ENCODE results near the gene PVALB. TPM values are rescaled to one million over a fixed set of nuclear protein-coding genes. Genes with fewer than 3 reads are reported as not detected.
A peak's percentile ranks its signal among the peaks of the same experiment; 100 is the strongest.
"Not testable (repeated sequence)": the region's sequence is repeated elsewhere in the genome, so short reads cannot be mapped to it uniquely, and the experiment has no call there.

PVALB gene
- total RNA-seq, 2 donors from 2014 or later: not detected

DNA sequence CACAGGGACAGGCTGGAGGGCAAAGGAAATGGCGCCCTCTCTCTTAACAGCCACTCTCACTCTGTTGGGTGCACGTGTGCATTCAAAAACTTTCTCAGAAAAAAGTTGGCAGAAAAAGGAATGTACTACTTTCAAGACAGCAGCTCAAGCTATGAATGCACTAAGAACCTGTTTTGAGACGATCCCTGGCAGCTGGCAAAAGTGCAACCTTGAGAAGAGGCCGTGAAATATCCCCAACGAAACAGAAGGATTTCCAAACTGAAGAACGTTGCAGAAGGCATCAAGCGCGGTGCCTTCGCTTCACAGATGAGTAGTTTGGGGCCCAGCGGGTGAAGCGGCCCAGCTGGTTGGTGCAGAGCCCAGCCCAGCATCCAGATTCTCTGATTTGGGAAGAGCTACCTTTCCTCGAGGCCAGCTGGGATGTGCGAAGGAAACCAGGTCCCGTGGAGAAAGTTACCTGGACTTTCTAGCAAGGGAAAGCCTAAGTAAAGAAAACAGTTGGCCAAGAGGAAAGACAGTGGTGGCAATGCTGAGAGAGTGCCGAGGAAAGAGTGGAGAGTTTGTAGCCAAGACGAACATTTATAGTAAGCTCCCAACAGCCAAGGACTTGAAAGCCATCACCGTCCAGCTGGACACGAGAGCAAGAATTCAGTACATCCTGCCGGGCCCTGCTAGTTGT lies 57.2 kb downstream of the PVALB start:
- peaks cover 0 to 4% of the 10 kb centered on the region in 2 donors for H3K4me1 Mint-ChIP-seq (ENCODE audit: low read depth in 2 of 2)
- no peak for DNase-seq (ENCODE audit: low spot score)
- H3K4me3 Mint-ChIP-seq: no peak overlapping the region
- peaks cover 4 to 8% of the 10 kb centered on the region in 2 donors for H3K27me3 Mint-ChIP-seq
- no peaks in the 10 kb centered on the region for H3K9me3 Mint-ChIP-seq
- ATAC-seq: no peak
- H3K27ac Mint-ChIP-seq: no peak overlapping the region
- H3K36me3 Mint-ChIP-seq: no peaks in the 10 kb centered on the region

- ATAC-seq (no peak), DNase-seq (ENCODE audit: low spot score) (no peak)
- Mint-ChIP-seq H3K27me3 (peaks cover 4 to 8% of the 10 kb centered on the region in 2 donors), H3K36me3 (no peaks in the 10 kb centered on the region), H3K4me3 (no peak overlapping the region), H3K9me3 (no peaks in the 10 kb centered on the region), H3K4me1 (ENCODE audit: low read depth in 2 of 2) (peaks cover 0 to 4% of the 10 kb centered on the region in 2 donors), H3K27ac (no peak overlapping the region)
Observed at GRCh38 chr22:36758792-36759271, 58.0 kb downstream of the PVALB start.

- H3K27me3 Mint-ChIP-seq: peaks cover 11 to 16% of the 10 kb centered on the region in 2 donors
- DNase-seq (ENCODE audit: low spot score) (peak; percentile 76), ATAC-seq (peak; percentile 75 to 80)
- H3K4me3 Mint-ChIP-seq: no peak overlapping the region
- no peak overlapping the region for H3K27ac Mint-ChIP-seq
- no peaks in the 10 kb centered on the region for H3K36me3 Mint-ChIP-seq
- H3K4me1 Mint-ChIP-seq (ENCODE audit: low read depth in 2 of 2): peaks cover 0 to 4% of the 10 kb centered on the region in 2 donors
- no peaks in the 10 kb centered on the region for H3K9me3 Mint-ChIP-seq
Observed at GRCh38 chr22:36757668-36758211, 59.1 kb downstream of the PVALB start.

DNA sequence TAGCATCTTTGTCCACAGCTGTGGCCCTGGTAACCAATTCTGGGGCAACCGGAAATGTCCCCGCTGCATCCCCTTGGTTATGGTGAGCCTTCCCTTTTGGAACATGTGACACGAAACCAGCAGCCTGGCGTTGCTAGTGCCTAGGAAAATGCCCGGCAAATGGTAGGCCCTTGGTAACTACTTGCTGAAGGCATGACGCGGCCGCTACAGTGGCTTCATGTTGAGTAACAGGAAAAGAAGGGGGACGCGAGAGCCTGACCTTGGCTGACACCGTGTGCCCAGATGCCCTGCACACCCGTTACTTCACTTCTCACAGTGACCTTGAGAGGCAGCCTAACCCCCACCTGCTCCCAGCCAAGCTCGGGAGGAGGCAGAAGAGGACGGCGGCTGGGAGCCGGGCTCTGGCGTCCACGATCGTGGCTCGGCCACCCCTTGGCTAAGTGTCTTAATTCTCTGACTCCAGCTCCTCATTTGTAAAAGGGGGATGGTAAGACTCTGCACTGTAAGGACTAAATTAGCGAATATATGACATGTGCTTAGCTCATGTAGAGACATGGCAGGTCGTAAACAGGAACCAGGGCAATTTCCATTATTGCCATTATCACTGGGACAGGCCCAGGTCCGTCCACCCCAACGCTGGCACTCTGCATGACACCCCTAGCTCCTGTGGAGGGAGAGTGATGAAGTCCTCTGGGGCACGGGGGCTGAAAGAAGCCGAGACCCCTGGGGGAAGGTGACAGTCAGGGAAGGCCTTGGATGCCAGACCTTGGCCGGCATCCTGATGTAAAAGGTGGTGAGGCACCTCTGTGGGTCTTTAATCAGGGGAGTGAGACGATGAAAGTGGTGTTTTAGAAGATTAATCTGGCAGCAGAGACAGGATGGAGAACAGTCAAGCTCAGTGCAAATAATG lies 59.8 kb downstream of the PVALB start:
- DNase-seq (ENCODE audit: low spot score): peak; percentile 37
- Mint-ChIP-seq H3K4me1 (ENCODE audit: low read depth in 2 of 2) (peaks cover 0 to 4% of the 10 kb centered on the region in 2 donors), H3K36me3 (no peaks in the 10 kb centered on the region), H3K27me3 (peaks cover 15 to 19% of the 10 kb centered on the region in 2 donors), H3K4me3 (no peak overlapping the region), H3K9me3 (no peaks in the 10 kb centered on the region), H3K27ac (no peak overlapping the region)
- ATAC-seq: no peak

DNA sequence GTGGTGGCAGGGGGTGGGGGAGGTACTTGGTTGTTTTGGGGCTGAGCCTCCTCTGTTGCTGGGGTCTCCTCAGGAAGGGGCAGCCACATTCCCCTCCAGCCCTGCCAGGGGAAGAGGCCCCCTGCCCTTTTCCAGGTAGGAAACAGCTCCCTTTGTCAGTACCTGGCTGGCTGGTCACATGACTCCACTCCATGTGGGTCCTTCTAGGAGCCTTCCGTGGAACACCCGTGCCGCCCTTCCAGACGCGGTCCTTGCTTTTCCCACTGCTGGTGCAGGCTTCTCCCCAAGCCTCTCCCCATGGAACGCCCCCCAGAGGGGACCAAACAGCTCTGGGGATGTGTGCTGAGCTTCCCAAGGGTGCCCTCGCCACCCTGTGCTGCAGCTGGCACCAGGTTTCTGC lies 60.8 kb downstream of the PVALB start:
- Mint-ChIP-seq H3K4me1 (ENCODE audit: low read depth in 2 of 2) (peaks cover 0 to 4% of the 10 kb centered on the region in 2 donors), H3K27ac (no peak overlapping the region), H3K27me3 (peaks cover 15 to 19% of the 10 kb centered on the region in 2 donors), H3K36me3 (no peaks in the 10 kb centered on the region), H3K9me3 (no peaks in the 10 kb centered on the region), H3K4me3 (no peak overlapping the region)
- DNase-seq (ENCODE audit: low spot score) (peak; percentile 44), ATAC-seq (no peak)

GRCh38 chr22:36755316-36755715 lies 61.5 kb downstream of the PVALB start:
- ATAC-seq (no peak), DNase-seq (ENCODE audit: low spot score) (peak; percentile 34)
- H3K9me3 Mint-ChIP-seq: no peaks in the 10 kb centered on the region
- H3K27me3 Mint-ChIP-seq: peaks cover 15 to 19% of the 10 kb centered on the region in 2 donors
- H3K36me3 Mint-ChIP-seq: no peaks in the 10 kb centered on the region
- H3K27ac Mint-ChIP-seq: no peak overlapping the region
- H3K4me3 Mint-ChIP-seq: no peak overlapping the region
- H3K4me1 Mint-ChIP-seq (ENCODE audit: low read depth in 2 of 2): peaks cover 0 to 4% of the 10 kb centered on the region in 2 donors

DNA sequence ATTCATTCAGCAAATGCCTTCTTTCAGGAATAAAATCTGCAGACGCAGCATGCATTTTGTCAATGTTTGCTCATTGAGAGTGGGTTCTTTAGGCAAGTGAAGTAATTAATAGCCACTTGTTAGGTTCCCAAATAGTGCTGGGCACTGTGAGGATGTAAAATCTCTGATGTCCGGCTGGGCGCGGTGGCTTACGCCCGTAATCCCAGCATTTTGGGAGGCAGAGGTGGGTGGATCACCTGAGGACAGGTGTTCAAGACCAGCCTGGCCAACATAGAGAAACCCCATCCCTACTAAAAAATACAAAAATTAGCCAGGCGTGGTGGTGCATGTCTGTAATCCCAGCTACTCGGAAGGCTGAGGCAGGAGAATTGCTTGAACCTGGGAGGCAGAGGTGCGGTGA lies 62.0 kb downstream of the PVALB start:
- H3K4me1 Mint-ChIP-seq (ENCODE audit: low read depth in 2 of 2); ATAC-seq; H3K27ac Mint-ChIP-seq; H3K9me3 Mint-ChIP-seq; H3K36me3 Mint-ChIP-seq; H3K4me3 Mint-ChIP-seq: not testable (repeated sequence)
- peak; percentile 18 for DNase-seq (ENCODE audit: low spot score)
- peaks cover 15 to 19% of the 10 kb centered on the region in 2 donors for H3K27me3 Mint-ChIP-seq

- ATAC-seq (no peak), DNase-seq (ENCODE audit: low spot score) (peak; percentile 56)
- Mint-ChIP-seq H3K36me3 (no peaks in the 10 kb centered on the region), H3K27me3 (peaks cover 15 to 19% of the 10 kb centered on the region in 2 donors), H3K4me1 (ENCODE audit: low read depth in 2 of 2) (peaks cover 0 to 4% of the 10 kb centered on the region in 2 donors), H3K9me3 (no peaks in the 10 kb centered on the region), H3K27ac (no peak overlapping the region), H3K4me3 (no peak overlapping the region)
Observed at GRCh38 chr22:36753916-36754315, 62.9 kb downstream of the PVALB start.

DNA sequence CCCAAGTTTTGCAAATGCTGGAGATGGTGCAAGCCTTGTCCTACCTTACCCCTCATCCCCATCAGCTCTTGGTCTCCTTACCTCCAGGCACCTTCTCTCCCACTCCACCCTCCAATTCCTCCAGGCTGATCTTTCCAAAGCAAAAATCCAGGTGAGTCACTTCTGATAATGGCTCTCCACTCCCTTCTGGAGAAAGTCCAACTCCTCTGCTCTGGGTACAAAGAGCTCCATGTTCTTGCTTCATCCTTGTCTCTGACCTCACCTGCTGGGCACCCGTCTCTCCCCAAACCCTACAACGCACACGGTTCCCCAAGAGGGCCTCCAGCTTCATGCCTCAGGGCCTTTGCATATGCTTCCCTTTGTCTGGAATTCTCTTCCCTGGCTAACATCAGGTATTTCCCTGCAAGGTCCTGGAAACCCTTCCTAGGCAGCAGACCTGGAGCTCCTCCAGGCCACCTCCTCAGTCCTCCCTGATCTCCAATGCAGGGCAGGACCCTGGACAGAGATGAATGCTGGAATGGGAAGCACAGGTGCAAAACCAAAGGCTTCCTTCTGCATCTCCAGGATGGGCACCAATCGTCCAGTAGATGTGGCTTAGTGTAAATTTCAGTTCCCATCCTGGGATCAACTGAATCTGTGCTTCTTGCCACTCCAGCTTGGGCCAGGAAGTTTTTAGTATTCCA lies 63.6 kb downstream of the PVALB start:
- DNase-seq (ENCODE audit: low spot score) (no peak), ATAC-seq (no peak)
- H3K36me3 Mint-ChIP-seq: no peaks in the 10 kb centered on the region
- no peak overlapping the region for H3K4me3 Mint-ChIP-seq
- H3K27me3 Mint-ChIP-seq: peaks cover 15 to 19% of the 10 kb centered on the region in 2 donors
- peaks cover 0 to 4% of the 10 kb centered on the region in 2 donors for H3K4me1 Mint-ChIP-seq (ENCODE audit: low read depth in 2 of 2)
- H3K9me3 Mint-ChIP-seq: no peaks in the 10 kb centered on the region
- no peak overlapping the region for H3K27ac Mint-ChIP-seq

Other genes starting within 250 kb of the PVALB start
- gene CACNG2, start 113.3 kb downstream of the PVALB start, total RNA-seq: not detected
- gene IFT27, start 40.9 kb downstream of the PVALB start, total RNA-seq: 10 to 100 TPM; 23.3 to 37.8 TPM
- gene NCF4, start 44.0 kb upstream of the PVALB start, total RNA-seq: 10 to 100 TPM; 24.2 to 53.1 TPM
- 10 to 100 TPM in 1 of 2 donors, 1 to 10 TPM in 1; 5.0 to 47.9 TPM for gene CSF2RB, start 96.6 kb upstream of the PVALB start, total RNA-seq
- 10 to 100 TPM; 12.2 to 17.9 TPM for gene TST, start 202.4 kb upstream of the PVALB start, total RNA-seq
- 10 to 100 TPM; 27.6 to 51.1 TPM for gene MPST, start 202.7 kb upstream of the PVALB start, total RNA-seq
- gene KCTD17, start 234.7 kb upstream of the PVALB start, total RNA-seq: 10 to 100 TPM; 30.5 to 43.8 TPM